HepG2 (cell line): ENCODE data around the gene AQP6. TPM values are rescaled to one million over a fixed set of nuclear protein-coding genes. Genes with fewer than 3 reads are reported as not detected.

Source experiments
- ATAC-seq: fragments of 200-7000 bp; cut with Tn5 transposase; 3 replicates; pipeline ENCODE4 v1.9.1; 2020; ENCODE audit warnings: mild to moderate bottlenecking, moderate library complexity
- BruUV-seq: library from RNA; stranded (reverse); fragments of 400-500 nt; replicated peaks from 2 replicates; lab custom pipeline; 2021; lab: Mats Ljungman, UMichigan
- CTCF ChIA-PET: fragments of 300-600 bp; formaldehyde crosslinking; extraction: SDS; loops from one replicate; lab custom pipeline; 2021; ENCODE audit warnings: low total read pairs, inconsistent platforms, low intra/inter-chr PET ratio; lab: Yijun Ruan, JAX
- POLR2A ChIA-PET: fragments of 350-600 bp; sonication (Branson Sonifier 250); formaldehyde crosslinking; loops from one replicate; lab custom pipeline; 2020; ENCODE audit warnings: antibody characterized with exemption, inconsistent platforms; lab: Yijun Ruan, JAX
- DNase-seq: peaks from one replicate; pipeline ENCODE4 v3.0.0-alpha.2; 2015; ENCODE audit warnings: low spot score
- FAIRE-seq: peaks from 3 replicates; lab custom pipeline; 2011; peaks lifted over from hg19 to GRCh38; lab: Jason Lieb, UNC
- H2AFZ ChIP-seq: one replicate; pipeline ENCODE4 v1.6.1; 2011; ENCODE audit warnings: low read length, inconsistent platforms
- H3K27ac ChIP-seq: fragments of 300-600 bp; 3 replicates; pipeline ENCODE4 v1.8.0; 2011; ENCODE audit warnings: mixed run types, mild to moderate bottlenecking, mixed read lengths, low read length, inconsistent platforms; ENCODE audit not compliant: insufficient read depth; ENCODE audit errors: extremely low read length
- H3K27me3 ChIP-seq, 2 experiments: fragments of 200-600 bp in 1 of 2; 2 replicates in 1 of 2; 3 replicates in 1 of 2; pipeline versions ENCODE4 v1.6.0 to v1.8.0; 2011; ENCODE audit warnings: low read length in 2 of 2, mild to moderate bottlenecking in 2 of 2, moderate library complexity in 2 of 2, inconsistent platforms in 1 of 2; ENCODE audit not compliant: insufficient read depth in 2 of 2, control insufficient read depth in 1 of 2
- H3K36me3 ChIP-seq, 2 experiments: fragments of 200-600 bp in 1 of 2; replicated peaks in 1 of 2; 2 replicates in 1 of 2; 3 replicates in 1 of 2; pipeline versions ENCODE4 v1.5.1 to v1.8.0; 2011; ENCODE audit warnings: low read length in 2 of 2, inconsistent platforms in 1 of 2; ENCODE audit not compliant: insufficient read depth in 2 of 2, control insufficient read depth in 1 of 2
- H3K4me1 ChIP-seq: 2 replicates; pipeline ENCODE4 v1.5.1; 2012; ENCODE audit warnings: low read length, inconsistent platforms; ENCODE audit not compliant: insufficient read depth
- H3K4me2 ChIP-seq: 2 replicates; pipeline ENCODE4 v1.6.0; 2011; ENCODE audit warnings: low read depth, low read length, inconsistent platforms
- H3K4me3 ChIP-seq, 3 experiments: fragments of 200-600 bp in 1 of 3; sonication (generic), shearing (Covaris generic) in 1 of 3; replicated peaks in 1 of 3; 2 replicates each; pipeline ENCODE4 v1.5.1; 2011 to 2016; ENCODE audit warnings: low read length in 3 of 3, inconsistent platforms in 2 of 3, low read depth in 2 of 3, mild to moderate bottlenecking in 2 of 3, control low read depth in 1 of 3, mixed read lengths in 1 of 3; ENCODE audit not compliant: insufficient read depth in 1 of 3
- H3K79me2 ChIP-seq: one replicate; pipeline ENCODE4 v1.6.1; 2011; ENCODE audit warnings: low read length, inconsistent platforms; ENCODE audit not compliant: insufficient read depth
- H3K9ac ChIP-seq: 2 replicates; pipeline ENCODE4 v1.6.0; 2011; ENCODE audit warnings: mild to moderate bottlenecking, low read depth, low read length, inconsistent platforms; ENCODE audit not compliant: insufficient read depth
- H3K9me3 ChIP-seq: 2 replicates; pipeline ENCODE4 v1.5.1; 2012; ENCODE audit warnings: mild to moderate bottlenecking, low read length
- H4K20me1 ChIP-seq: 2 replicates; pipeline ENCODE4 v1.6.0; 2011; ENCODE audit warnings: inconsistent platforms, mild to moderate bottlenecking, low read length, moderate library complexity; ENCODE audit not compliant: insufficient read depth
- HMG20A ChIP-seq: IDR thresholded peaks from 2 replicates; pipeline ENCODE4 v1.6.1; 2016; ENCODE audit warnings: borderline replicate concordance
- HMG20B ChIP-seq: conservative IDR thresholded peaks from 2 replicates; pipeline ENCODE4 v1.6.1; 2016; ENCODE audit warnings: missing genetic modification reagents, missing compliant biosample characterization
- JUN ChIP-seq: sonication (generic); formaldehyde crosslinking; IDR thresholded peaks from 2 replicates; pipeline ENCODE4 v1.4.0; 2020; ENCODE audit warnings: mild to moderate bottlenecking, missing genetic modification reagents
- KDM6A ChIP-seq: IDR thresholded peaks from 2 replicates; pipeline ENCODE4 v1.6.1; 2016; ENCODE audit warnings: low read depth
- KLF16 ChIP-seq, 2 experiments: sonication (generic) in 1 of 2; formaldehyde crosslinking in 1 of 2; IDR thresholded peaks; 2 replicates each; pipeline versions ENCODE4 v1.6.1 to v1.8.0; 2016 to 2023; ENCODE audit warnings: missing genetic modification reagents in 2 of 2, missing compliant biosample characterization in 1 of 2
- NBN ChIP-seq: fragments of 450-650 bp; conservative IDR thresholded peaks from 2 replicates; pipeline ENCODE4 v1.6.1; 2017
- NR2F6 ChIP-seq, 2 experiments: IDR thresholded peaks; 2 replicates each; pipeline ENCODE4 v1.6.1; 2016; ENCODE audit warnings: antibody characterized with exemption in 1 of 2, mild to moderate bottlenecking in 1 of 2
- SRF ChIP-seq: IDR thresholded peaks from 2 replicates; pipeline ENCODE4 v1.6.1; 2011; ENCODE audit warnings: mild to moderate bottlenecking, low read depth, low read length, moderate library complexity
- ZBTB42 ChIP-seq: sonication (generic); formaldehyde crosslinking; IDR thresholded peaks from 2 replicates; pipeline ENCODE4 v1.5.0; 2020; ENCODE audit warnings: mild to moderate bottlenecking, missing genetic modification reagents
- ZNF280D ChIP-seq: sonication (generic); formaldehyde crosslinking; IDR thresholded peaks from 2 replicates; pipeline ENCODE4 v1.5.1; 2020; ENCODE audit warnings: mild to moderate bottlenecking, missing genetic modification reagents
- ZNF326 ChIP-seq: sonication (generic); formaldehyde crosslinking; IDR thresholded peaks from 2 replicates; pipeline ENCODE4 v1.4.0; 2020; ENCODE audit warnings: missing genetic modification reagents, borderline replicate concordance
- ZNF75D ChIP-seq: sonication (generic); formaldehyde crosslinking; IDR thresholded peaks from 2 replicates; pipeline ENCODE4 v1.8.1; 2023; ENCODE audit warnings: missing genetic modification reagents, mild to moderate bottlenecking, borderline replicate concordance
- WGBS: methylation state at CpG from one replicate; pipeline ENCODE4 v1.1.6; 2017; ENCODE audit warnings: low lambda C conversion rate; 5-methylcytosine and 5-hydroxymethylcytosine counted together
- in situ Hi-C: cut with HindIII; loops from 2 replicates; pipeline ENCODE4 v1.10.0; 2017; ENCODE audit warnings: low pct_unique_long_range_greater_than_20kb; ENCODE audit not compliant: extremely low pct_ligation_motif_present
- intact Hi-C: fragments of 100-400 bp; cut with micrococcal nuclease; formaldehyde crosslinking; loops from one replicate; pipeline ENCODE4 v1.10.0; 2022; ENCODE audit not compliant: unreplicated experiment
- polyA plus RNA-seq, 8 experiments: library from polyadenylated mRNA; depleted of rRNA in 3 of 8; stranded (reverse) in 7 of 8; unstranded in 1 of 8; fragments of >200 nt; fragmentation: Illumina TruSeq in 4 of 8; extraction: Trizol in 4 of 8; gene quantifications; 2 replicates each; pipeline versions ENCODE4 v1.2.1 to v1.2.3, GENCODE V29; 2011 to 2016; ENCODE audit warnings: low read depth in 4 of 8, missing spikeins in 1 of 8, mixed read lengths in 1 of 8; ENCODE audit not compliant: insufficient read depth in 1 of 8
- total RNA-seq, 5 experiments: library from RNA; depleted of rRNA; stranded (reverse); fragments of >200 nt; fragmentation: Illumina TruSeq; extraction: Trizol; gene quantifications; 2 replicates each; pipeline ENCODE4 v1.2.3, GENCODE V29; 2016; ENCODE audit warnings: low read depth in 1 of 5
- TF ChIP-seq, protein P1 (sequence below): sonication (generic); formaldehyde crosslinking; IDR thresholded peaks from 2 replicates; pipeline ENCODE4 v1.4.0; 2020; ENCODE audit warnings: missing genetic modification reagents

Gene AQP6
- total and polyA plus RNA-seq, 2 of the 13 experiments (the other 11 are each of a cell fraction or from before 2014, with no cell fraction given): 0.32 to 1.3 TPM

DNA sequence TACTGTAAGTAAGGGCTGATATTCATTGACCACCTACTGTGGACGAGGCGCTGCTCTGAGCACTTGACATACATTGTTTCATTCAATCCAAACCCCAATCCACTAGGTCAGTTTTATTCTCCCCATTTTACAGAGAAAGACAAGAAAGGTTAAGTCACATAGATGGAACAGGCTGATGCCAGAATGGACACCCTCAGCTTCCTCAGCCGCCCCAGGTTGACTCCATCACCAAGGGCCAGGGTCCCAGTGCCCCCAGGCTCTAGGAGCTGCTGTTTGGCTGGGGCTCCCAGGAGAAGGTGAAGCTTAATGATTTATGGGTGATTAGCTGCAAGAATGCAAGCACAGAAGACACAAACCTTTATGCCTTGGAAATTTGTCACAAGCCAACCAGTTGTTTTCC is 22.9 kb upstream of the AQP6 start:
- Histone ChIP-seq H2AFZ (no peak overlapping the region), H3K4me2 (no peak overlapping the region), H3K27me3 (peaks cover 7 to 29% of the 10 kb centered on the region in 2 experiments; a peak in 3 of 5 replicates), H4K20me1 (no peaks in the 10 kb centered on the region), H3K4me3 (no peak overlapping the region), H3K4me1 (peaks cover 10% of the 10 kb centered on the region), H3K36me3 (no peaks in the 10 kb centered on the region), H3K79me2 (no peaks in the 10 kb centered on the region), H3K27ac (no peak overlapping the region), H3K9me3 (no peaks in the 10 kb centered on the region), H3K9ac (no peak overlapping the region)
- ChIA-PET POLR2A (no interaction called here), CTCF (no interaction called here)
- no peak for TF ChIP-seq HMG20B (CRISPR knock-in tag)
- no TSS peak for BruUV-seq
- in situ Hi-C loops: no loop called here
- 65% methylated on average over 3 of the region's 3 CpGs for WGBS
- ATAC-seq (no peak), FAIRE-seq (no peak), DNase-seq (no peak)
- intact Hi-C loops: loop anchor here (10.0 kb wide), 1 partner anchor 85 kb away; no protein-coding TSS in a partner anchor

DNA sequence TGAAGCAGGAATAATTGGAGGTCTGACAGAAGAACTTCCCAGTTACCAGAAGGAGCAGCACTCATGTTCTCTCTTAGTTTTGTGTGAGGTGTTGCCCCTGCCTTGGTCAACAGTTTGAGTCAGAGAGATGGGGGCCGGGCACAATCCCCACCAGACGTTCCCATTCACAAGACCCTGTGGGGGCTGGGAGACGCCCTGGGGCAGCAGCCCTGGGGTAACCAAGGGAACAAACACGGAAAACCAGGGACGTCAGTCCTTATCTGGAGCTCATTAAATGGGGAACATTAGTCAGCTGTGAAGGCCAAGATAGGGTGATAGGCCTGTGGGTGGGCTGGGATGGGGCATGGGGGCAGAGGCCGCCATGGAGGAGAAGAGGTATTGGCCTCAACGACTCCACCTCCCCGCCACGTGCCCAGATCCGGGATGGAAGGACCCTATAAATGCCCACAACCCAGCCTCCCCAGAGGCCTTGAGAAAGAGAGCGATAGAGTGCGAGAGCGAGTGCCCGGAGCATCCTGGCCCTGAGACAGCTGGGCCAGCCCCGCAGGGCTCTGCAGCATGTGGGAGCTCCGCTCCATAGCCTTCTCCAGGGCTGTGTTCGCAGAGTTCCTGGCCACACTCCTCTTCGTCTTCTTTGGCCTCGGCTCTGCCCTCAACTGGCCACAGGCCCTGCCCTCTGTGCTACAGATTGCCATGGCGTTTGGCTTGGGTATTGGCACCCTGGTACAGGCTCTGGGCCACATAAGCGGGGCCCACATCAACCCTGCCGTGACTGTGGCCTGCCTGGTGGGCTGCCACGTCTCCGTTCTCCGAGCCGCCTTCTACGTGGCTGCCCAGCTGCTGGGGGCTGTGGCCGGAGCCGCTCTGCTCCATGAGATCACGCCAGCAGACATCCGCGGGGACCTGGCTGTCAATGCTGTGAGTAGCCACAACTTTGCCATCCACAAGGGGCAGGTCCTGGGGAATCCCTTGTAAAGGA is 22.2 kb upstream of the AQP6 start, which contains the start of gene AQP2:
TSS of gene AQP2 (plus strand) at position 465 of the 979 bp plus-strand sequence. CDS start at position 559, 94 bp downstream.
- in situ Hi-C loops (no loop called here), intact Hi-C loops (no loop called here)
- Histone ChIP-seq H3K36me3 (no peaks in the 10 kb centered on the region), H2AFZ (no peak within 1 kb of the TSS), H3K4me2 (no peak within 1 kb of the TSS), H3K4me3 (no peak within 1 kb of the TSS), H3K27ac (no peak within 1 kb of the TSS), H4K20me1 (no peaks in the 10 kb centered on the region), H3K9me3 (no peaks in the 10 kb centered on the region), H3K4me1 (0 out of 2 replicates have a peak, but pooled peaks cover 5% of the 10 kb centered on the region), H3K27me3 (peaks cover 7 to 27% of the 10 kb centered on the region in 2 experiments; a peak in 3 of 5 replicates), H3K79me2 (no peaks in the 10 kb centered on the region), H3K9ac (no peak within 1 kb of the TSS)
- FAIRE-seq: no peak
- ATAC-seq: no peak
- CTCF ChIA-PET: no interaction called here
- BruUV-seq: no TSS peak
- no peak for DNase-seq
- WGBS: 48% methylated on average over 20 of the region's 32 CpGs
- POLR2A ChIA-PET: no interaction called here
- TF ChIP-seq ZNF326 (CRISPR knock-in tag): no peak
- TF ChIP-seq NBN: no peak
- TF ChIP-seq ZNF75D (CRISPR knock-in tag): no peak
- TF ChIP-seq, protein P1, sequence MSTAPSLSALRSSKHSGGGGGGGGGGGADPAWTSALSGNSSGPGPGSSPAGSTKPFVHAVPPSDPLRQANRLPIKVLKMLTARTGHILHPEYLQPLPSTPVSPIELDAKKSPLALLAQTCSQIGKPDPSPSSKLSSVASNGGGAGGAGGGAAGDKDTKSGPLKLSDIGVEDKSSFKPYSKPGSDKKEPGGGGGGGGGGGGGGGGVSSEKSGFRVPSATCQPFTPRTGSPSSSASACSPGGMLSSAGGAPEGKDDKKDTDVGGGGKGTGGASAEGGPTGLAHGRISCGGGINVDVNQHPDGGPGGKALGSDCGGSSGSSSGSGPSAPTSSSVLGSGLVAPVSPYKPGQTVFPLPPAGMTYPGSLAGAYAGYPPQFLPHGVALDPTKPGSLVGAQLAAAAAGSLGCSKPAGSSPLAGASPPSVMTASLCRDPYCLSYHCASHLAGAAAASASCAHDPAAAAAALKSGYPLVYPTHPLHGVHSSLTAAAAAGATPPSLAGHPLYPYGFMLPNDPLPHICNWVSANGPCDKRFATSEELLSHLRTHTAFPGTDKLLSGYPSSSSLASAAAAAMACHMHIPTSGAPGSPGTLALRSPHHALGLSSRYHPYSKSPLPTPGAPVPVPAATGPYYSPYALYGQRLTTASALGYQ (CRISPR knock-in tag): no peak
- no peak for TF ChIP-seq JUN (CRISPR knock-in tag)
- TF ChIP-seq ZNF280D (CRISPR knock-in tag): no peak
- no peak for TF ChIP-seq SRF
- TF ChIP-seq KDM6A (CRISPR knock-in tag): no peak
- TF ChIP-seq NR2F6 (IDR thresholded peaks at IDR 0.05): no peak
- TF ChIP-seq NR2F6 (CRISPR knock-in tag; IDR thresholded peaks at IDR 0.05): no peak
- no peak for TF ChIP-seq KLF16 (CRISPR knock-in tag; IDR thresholded peaks at IDR 0.05)
- no peak for TF ChIP-seq HMG20A (CRISPR knock-in tag)
- TF ChIP-seq ZBTB42 (CRISPR knock-in tag): no peak
